Activated naive CD8-positive, alpha-beta T cell (primary cell): Measurements from ENCODE around the gene EFCAB6.

Experiments used
- H3K27ac Mint-ChIP-seq: one replicate; pipeline ENCODE4 v1.8.0; 2021; ENCODE audit warnings: mixed read lengths
- H3K27me3 Mint-ChIP-seq: one replicate; pipeline ENCODE4 v1.8.0; 2021; ENCODE audit warnings: mixed read lengths
- H3K36me3 Mint-ChIP-seq: one replicate; pipeline ENCODE4 v1.8.0; 2021; ENCODE audit warnings: mixed read lengths
- H3K4me1 Mint-ChIP-seq: one replicate; pipeline ENCODE4 v1.8.0; 2021; ENCODE audit warnings: low read depth, mixed read lengths
- H3K4me3 Mint-ChIP-seq: one replicate; pipeline ENCODE4 v1.8.0; 2021; ENCODE audit warnings: mild to moderate bottlenecking, mixed read lengths
- H3K9me3 Mint-ChIP-seq: one replicate; pipeline ENCODE4 v1.8.0; 2021; ENCODE audit warnings: low read depth, mixed read lengths

EFCAB6 gene

GRCh38 chr22:43488031-43488866, 323.9 kb downstream of the EFCAB6 start:
- H3K4me1 Mint-ChIP-seq, result no peaks in the 10 kb centered on the region
- H3K36me3 Mint-ChIP-seq, result no peaks in the 10 kb centered on the region
- no peak overlapping the region for H3K4me3 Mint-ChIP-seq
- peaks cover 7% of the 10 kb centered on the region for H3K27me3 Mint-ChIP-seq
- H3K27ac Mint-ChIP-seq, result no peak overlapping the region
- H3K9me3 Mint-ChIP-seq, result no peaks in the 10 kb centered on the region

- Mint-ChIP-seq H3K4me3 (no peak overlapping the region), H3K27ac (no peak overlapping the region), H3K36me3 (no peaks in the 10 kb centered on the region), H3K4me1 (no peaks in the 10 kb centered on the region), H3K9me3 (no peaks in the 10 kb centered on the region), H3K27me3 (peaks cover 7% of the 10 kb centered on the region)
These were observed 324.6 kb downstream of the EFCAB6 start for GRCh38 chr22:43487311-43488030.

GRCh38 chr22:43485502-43486089, 326.5 kb downstream of the EFCAB6 start:
- Mint-ChIP-seq H3K4me3 (no peak overlapping the region), H3K36me3 (no peaks in the 10 kb centered on the region), H3K9me3 (no peaks in the 10 kb centered on the region), H3K27ac (no peak overlapping the region), H3K4me1 (peaks cover 11% of the 10 kb centered on the region), H3K27me3 (peaks cover 6% of the 10 kb centered on the region)

GRCh38 chr22:43484227-43484626, 327.9 kb downstream of the EFCAB6 start:
- H3K27me3 Mint-ChIP-seq, result peaks cover 6% of the 10 kb centered on the region
- H3K27ac Mint-ChIP-seq, result no peak overlapping the region
- H3K36me3 Mint-ChIP-seq, result no peaks in the 10 kb centered on the region
- no peaks in the 10 kb centered on the region for H3K9me3 Mint-ChIP-seq
- no peak overlapping the region for H3K4me3 Mint-ChIP-seq
- H3K4me1 Mint-ChIP-seq, result peaks cover 17% of the 10 kb centered on the region

- Mint-ChIP-seq H3K9me3 (no peaks in the 10 kb centered on the region), H3K4me3 (no peak overlapping the region), H3K27ac (no peak overlapping the region), H3K27me3 (peaks cover 6% of the 10 kb centered on the region), H3K36me3 (no peaks in the 10 kb centered on the region), H3K4me1 (peaks cover 17% of the 10 kb centered on the region)
These were observed 328.4 kb downstream of the EFCAB6 start for GRCh38 chr22:43483669-43484068.

GRCh38 chr22:43483266-43483665, 328.8 kb downstream of the EFCAB6 start:
- no peaks in the 10 kb centered on the region for H3K36me3 Mint-ChIP-seq
- no peak overlapping the region for H3K4me3 Mint-ChIP-seq
- no peak overlapping the region for H3K27ac Mint-ChIP-seq
- H3K4me1 Mint-ChIP-seq, result peaks cover 17% of the 10 kb centered on the region
- no peaks in the 10 kb centered on the region for H3K9me3 Mint-ChIP-seq
- peaks cover 6% of the 10 kb centered on the region for H3K27me3 Mint-ChIP-seq

GRCh38 chr22:43482318-43482625, 329.8 kb downstream of the EFCAB6 start:
- Mint-ChIP-seq H3K9me3 (no peaks in the 10 kb centered on the region), H3K27me3 (peaks cover 5% of the 10 kb centered on the region), H3K27ac (peak overlapping the region; percentile 12), H3K4me1 (peaks cover 17% of the 10 kb centered on the region), H3K4me3 (peak overlapping the region; percentile 78), H3K36me3 (no peaks in the 10 kb centered on the region)

GRCh38 chr22:43481568-43482317, 330.4 kb downstream of the EFCAB6 start:
- no peaks in the 10 kb centered on the region for H3K36me3 Mint-ChIP-seq
- peak overlapping the region; percentile 91 for H3K27ac Mint-ChIP-seq
- no peaks in the 10 kb centered on the region for H3K9me3 Mint-ChIP-seq
- peaks cover 17% of the 10 kb centered on the region for H3K4me1 Mint-ChIP-seq
- H3K27me3 Mint-ChIP-seq, result no peaks in the 10 kb centered on the region
- peak overlapping the region; percentile 78 for H3K4me3 Mint-ChIP-seq

GRCh38 chr22:43479962-43480361, 332.1 kb downstream of the EFCAB6 start:
- peak overlapping the region; percentile 38 for H3K27ac Mint-ChIP-seq
- H3K27me3 Mint-ChIP-seq, result no peaks in the 10 kb centered on the region
- H3K4me1 Mint-ChIP-seq, result peaks cover 17% of the 10 kb centered on the region
- no peaks in the 10 kb centered on the region for H3K9me3 Mint-ChIP-seq
- no peak overlapping the region for H3K4me3 Mint-ChIP-seq
- no peaks in the 10 kb centered on the region for H3K36me3 Mint-ChIP-seq

GRCh38 chr22:43479301-43479950, 332.7 kb downstream of the EFCAB6 start:
- H3K27me3 Mint-ChIP-seq, result no peaks in the 10 kb centered on the region
- H3K9me3 Mint-ChIP-seq, result no peaks in the 10 kb centered on the region
- no peaks in the 10 kb centered on the region for H3K36me3 Mint-ChIP-seq
- H3K4me3 Mint-ChIP-seq, result no peak overlapping the region
- H3K27ac Mint-ChIP-seq, result peak overlapping the region; percentile 16
- peaks cover 17% of the 10 kb centered on the region for H3K4me1 Mint-ChIP-seq
